GM19467 (cell line): ENCODE results near the gene NCK2.

Experiments
- ATAC-seq: cut with Tn5 transposase; IDR thresholded peaks from one replicate; pipeline ENCODE4 v1.9.1; 2021; ENCODE audit warnings: mild to moderate bottlenecking, moderate library complexity; ENCODE audit not compliant: unreplicated experiment

Gene NCK2

GRCh38 chr2:105774781-105775337 is 30.1 kb downstream of the NCK2 start:
- no peak for ATAC-seq

GRCh38 chr2:105775809-105776559 is 31.3 kb downstream of the NCK2 start:
- ATAC-seq = no peak

GRCh38 chr2:105776560-105776928 is 31.8 kb downstream of the NCK2 start:
- ATAC-seq = no peak

- no peak for ATAC-seq
Measured at GRCh38 chr2:105777031-105777482, 32.3 kb downstream of the NCK2 start.

- ATAC-seq = no peak
Measured at GRCh38 chr2:105777506-105778055, 32.9 kb downstream of the NCK2 start.

- no peak for ATAC-seq
Measured at GRCh38 chr2:105778080-105778607, 33.4 kb downstream of the NCK2 start.

GRCh38 chr2:105779394-105779793 is 34.7 kb downstream of the NCK2 start:
- ATAC-seq = no peak

- no peak for ATAC-seq
Measured at GRCh38 chr2:105780606-105781005, 35.9 kb downstream of the NCK2 start.

- ATAC-seq = no peak
Measured at GRCh38 chr2:105781274-105781978, 36.7 kb downstream of the NCK2 start.

GRCh38 chr2:105782123-105782522 is 37.4 kb downstream of the NCK2 start:
- no peak for ATAC-seq

- ATAC-seq = no peak
Measured at GRCh38 chr2:105782646-105783045, 37.9 kb downstream of the NCK2 start.

- no peak for ATAC-seq
Measured at GRCh38 chr2:105783151-105783738, 38.5 kb downstream of the NCK2 start.

GRCh38 chr2:105783972-105784371 is 39.3 kb downstream of the NCK2 start:
- no peak for ATAC-seq

GRCh38 chr2:105784589-105784988 is 39.9 kb downstream of the NCK2 start:
- ATAC-seq = no peak

GRCh38 chr2:105785095-105785847 is 40.6 kb downstream of the NCK2 start:
- no peak for ATAC-seq

GRCh38 chr2:105786231-105787230 is 41.8 kb downstream of the NCK2 start:
- no peak for ATAC-seq

GRCh38 chr2:105787376-105788318 is 42.9 kb downstream of the NCK2 start:
- ATAC-seq = no peak

- no peak for ATAC-seq
Measured at GRCh38 chr2:105788670-105789290, 44.1 kb downstream of the NCK2 start.
